Upper lobe of left lung (tissue), 6 donors: ENCODE results near the gene ANKRD11. TPM values are rescaled to one million over a fixed set of nuclear protein-coding genes. Genes with fewer than 3 reads are reported as not detected.

Source experiments
- ATAC-seq, 2 donors: fragments of 200-7000 bp; cut with Tn5 transposase; one replicate each; pipeline ENCODE4 v1.9.1; 2022; ENCODE audit warnings: mild to moderate bottlenecking in 2 of 2, moderate library complexity in 2 of 2; ENCODE audit not compliant: low FRiP score in 2 of 2
- DNase-seq, 2 donors: peaks; one replicate each; pipeline ENCODE4 v3.0.0-alpha.2; 2019 to 2020
- H3K27ac ChIP-seq, 4 donors: fragments of 200-600 bp; sonication (generic); one replicate each; pipeline ENCODE4 v1.5.1; 2016 to 2019
- H3K27me3 ChIP-seq, 4 donors: fragments of 200-600 bp; sonication (generic); one replicate each; pipeline ENCODE4 v1.5.1; 2017 to 2019
- H3K36me3 ChIP-seq, 4 donors: fragments of 200-600 bp; sonication (generic); one replicate each; pipeline ENCODE4 v1.5.1; 2016 to 2019
- H3K4me1 ChIP-seq, 4 donors: fragments of 200-600 bp; sonication (generic); one replicate each; pipeline ENCODE4 v1.5.1; 2018 to 2019
- H3K4me3 ChIP-seq, 4 donors: fragments of 200-600 bp; sonication (generic); one replicate each; pipeline ENCODE4 v1.5.1; 2017 to 2019; ENCODE audit warnings: mild to moderate bottlenecking in 2 of 4, moderate library complexity in 1 of 4
- H3K9me3 ChIP-seq, 4 donors: fragments of 200-600 bp; sonication (generic); one replicate each; pipeline ENCODE4 v1.5.1; 2018 to 2019
- CTCF ChIP-seq, 6 experiments: fragments of 450-650 bp in 4 of 6; fragments of 200-600 bp in 2 of 6; sonication (generic) in 2 of 6; IDR thresholded peaks; one replicate each; pipeline ENCODE4 v1.5.1; 2016 to 2019; ENCODE audit warnings: antibody characterized with exemption in 6 of 6
- EP300 ChIP-seq, 4 donors: sonication (generic); formaldehyde crosslinking; IDR thresholded peaks; one replicate each; pipeline ENCODE4 v1.5.1; 2017; ENCODE audit warnings: antibody characterized with exemption in 4 of 4, control low read depth in 2 of 4
- POLR2A ChIP-seq, 4 donors: fragments of 450-650 bp; IDR thresholded peaks; one replicate each; pipeline ENCODE4 v1.5.1; 2016 to 2017; ENCODE audit warnings: antibody characterized with exemption in 4 of 4, mild to moderate bottlenecking in 2 of 4
- POLR2AphosphoS5 ChIP-seq, 2 donors: sonication (generic); formaldehyde crosslinking; IDR thresholded peaks; one replicate each; pipeline ENCODE4 v1.5.1; 2017; ENCODE audit warnings: antibody characterized with exemption in 2 of 2
- WGBS, 2 donors: methylation state at CpG; one replicate each; pipeline ENCODE4 v1.1.5; 2017 to 2018; 5-methylcytosine and 5-hydroxymethylcytosine counted together
- total RNA-seq, 6 donors: library from RNA; depleted of rRNA in 4 of 6; stranded (reverse); fragments of >200 nt in 4 of 6; gene quantifications; one replicate each; pipeline versions ENCODE4 v1.1.0 to v1.2.1, GENCODE V29; 2016 to 2021
- donor health status: DM: no; HTN: no; CAD: no; lungs with moderate emphysema.
- donor health status: DM: no; HTN: yes; CAD: no; lungs with severe emphysema.

Gene ANKRD11
- total RNA-seq, 6 donors from 2014 or later = 92.4 to 313 (median 134) TPM

GRCh38 chr16:89529097-89529496 is 38.7 kb upstream of the ANKRD11 start:
- ATAC-seq (no peak), DNase-seq (no peak)
- H3K4me3 ChIP-seq = no peak overlapping the region
- H3K27me3 ChIP-seq = no peaks in the 10 kb centered on the region
- peaks cover 24 to 97% (median 72%) of the 10 kb centered on the region in 4 donors for H3K36me3 ChIP-seq
- WGBS, 2 donors = 89 to 90% methylated on average over 16 of the region's 16 CpGs
- no peak for TF ChIP-seq CTCF (IDR thresholded peaks at IDR 0.05)
- TF ChIP-seq EP300 (IDR thresholded peaks at IDR 0.05) = no peak
- TF ChIP-seq POLR2AphosphoS5 (IDR thresholded peaks at IDR 0.05) = no peak
- TF ChIP-seq POLR2A (IDR thresholded peaks at IDR 0.05) = no peak
- peaks cover 2 to 32% (median 13%) of the 10 kb centered on the region in 4 donors for H3K4me1 ChIP-seq
- H3K9me3 ChIP-seq = no peaks in the 10 kb centered on the region
- no peak overlapping the region for H3K27ac ChIP-seq

GRCh38 chr16:89525146-89525913 is 35.0 kb upstream of the ANKRD11 start:
- WGBS, 2 donors = 66 to 71% methylated on average over 20 of the region's 20 CpGs
- DNase-seq (no peak), ATAC-seq (no peak)
- Histone ChIP-seq H3K27ac (peak overlapping the region in 2 of 4 donors; percentile 35 to 66), H3K9me3 (no peaks in the 10 kb centered on the region), H3K4me3 (no peak overlapping the region), H3K27me3 (no peaks in the 10 kb centered on the region), H3K36me3 (peaks cover 30 to 90% (median 61%) of the 10 kb centered on the region in 4 donors), H3K4me1 (peaks cover 0 to 11% (median 2%) of the 10 kb centered on the region in 4 donors)
- no peak for TF ChIP-seq POLR2AphosphoS5 (IDR thresholded peaks at IDR 0.05)
- no peak for TF ChIP-seq CTCF (IDR thresholded peaks at IDR 0.05)
- TF ChIP-seq POLR2A (IDR thresholded peaks at IDR 0.05) = no peak
- no peak for TF ChIP-seq EP300 (IDR thresholded peaks at IDR 0.05)

GRCh38 chr16:89523680-89524344 is 33.5 kb upstream of the ANKRD11 start:
- Histone ChIP-seq H3K4me1 (peaks cover 0 to 11% (median 2%) of the 10 kb centered on the region in 4 donors), H3K27ac (peak overlapping the region in 3 of 4 donors; percentile 57 to 66 (median 59)), H3K27me3 (no peaks in the 10 kb centered on the region), H3K9me3 (no peaks in the 10 kb centered on the region), H3K4me3 (peak overlapping the region in 3 of 4 donors; percentile 32 to 38 (median 34)), H3K36me3 (peaks cover 36 to 90% (median 61%) of the 10 kb centered on the region in 4 donors)
- TF ChIP-seq POLR2A (IDR thresholded peaks at IDR 0.05) (peak in 1 of 4 donors; percentile 9), EP300 (IDR thresholded peaks at IDR 0.05) (no peak), CTCF (IDR thresholded peaks at IDR 0.05) (peak in 2 of 6 experiments; percentile 8 to 13), POLR2AphosphoS5 (IDR thresholded peaks at IDR 0.05) (peak in 1 of 2 donors; percentile 49)
- DNase-seq (peak; percentile 27 to 72), ATAC-seq (no peak)
- WGBS, 2 donors = 63 to 81% methylated on average over 31 to 32 of the region's 32 CpGs

- H3K9me3 ChIP-seq = no peaks in the 10 kb centered on the region
- no peak for ATAC-seq
- TF ChIP-seq POLR2AphosphoS5 (IDR thresholded peaks at IDR 0.05) = no peak
- H3K4me3 ChIP-seq = no peak overlapping the region
- DNase-seq = peak in 1 of 2 donors; percentile 74
- H3K27ac ChIP-seq = peak overlapping the region in 1 of 4 donors; percentile 66
- H3K36me3 ChIP-seq = peaks cover 41 to 91% (median 63%) of the 10 kb centered on the region in 4 donors
- peaks cover 0 to 11% (median 2%) of the 10 kb centered on the region in 4 donors for H3K4me1 ChIP-seq
- WGBS, 2 donors = 95% methylated on average over 22 to 30 of the region's 31 CpGs
- H3K27me3 ChIP-seq = no peaks in the 10 kb centered on the region
These were observed 31.9 kb upstream of the ANKRD11 start for GRCh38 chr16:89522287-89522686.

GRCh38 chr16:89519881-89520280 is 29.5 kb upstream of the ANKRD11 start:
- no peak for TF ChIP-seq CTCF (IDR thresholded peaks at IDR 0.05)
- TF ChIP-seq EP300 (IDR thresholded peaks at IDR 0.05) = no peak
- TF ChIP-seq POLR2A (IDR thresholded peaks at IDR 0.05) = no peak
- TF ChIP-seq POLR2AphosphoS5 (IDR thresholded peaks at IDR 0.05) = no peak

More at GRCh38 chr16:89519881-89520280, 29.5 kb upstream of the ANKRD11 start:
- no peaks in the 10 kb centered on the region for H3K9me3 ChIP-seq
- H3K36me3 ChIP-seq = peaks cover 32 to 91% (median 63%) of the 10 kb centered on the region in 4 donors
- DNase-seq (no peak), ATAC-seq (no peak)
- H3K27me3 ChIP-seq = no peaks in the 10 kb centered on the region
- H3K4me3 ChIP-seq = no peak overlapping the region
- H3K4me1 ChIP-seq = peaks cover 0 to 11% (median 2%) of the 10 kb centered on the region in 4 donors
- H3K27ac ChIP-seq = no peak overlapping the region
- WGBS, 2 donors = 87 to 89% methylated on average over 12 to 15 of the region's 15 CpGs
